Stomach (tissue), 4 donors: ENCODE data around the gene PRKACB.

Source experiments
- CTCF ChIP-seq, 7 experiments: fragments of 450-650 bp in 4 of 7; fragments of 200-600 bp in 3 of 7; sonication (generic) in 3 of 7; IDR thresholded peaks; one replicate each; pipeline ENCODE4 v1.5.1; 2016 to 2019; ENCODE audit warnings: antibody characterized with exemption in 7 of 7, control low read depth in 2 of 7, mild to moderate bottlenecking in 1 of 7
- POLR2AphosphoS5 ChIP-seq, 3 donors: sonication (generic); formaldehyde crosslinking; IDR thresholded peaks; one replicate each; pipeline ENCODE4 v1.6.1; 2016; ENCODE audit warnings: antibody characterized with exemption in 3 of 3

GRCh38 chr1:84206375-84206774, 62.3 kb downstream of the PRKACB start:
- TF ChIP-seq POLR2AphosphoS5 (IDR thresholded peaks at IDR 0.05) (no peak), CTCF (IDR thresholded peaks at IDR 0.05) (no peak)
